Amniotic stem cell (primary cell): ENCODE results near the gene CRACR2A.

Experiments
- DNase-seq: peaks from one replicate; lab custom pipeline; 2025; lab: John Stamatoyannopoulos, UW

The CRACR2A gene

GRCh38 chr12:3684449-3685051 lies 68.4 kb downstream of the CRACR2A start:
- DNase-seq: no peak

- DNase-seq: no peak
Observed at GRCh38 chr12:3683670-3684069, 69.2 kb downstream of the CRACR2A start.

- no peak for DNase-seq
Observed at GRCh38 chr12:3681595-3682061, 71.3 kb downstream of the CRACR2A start.

DNA sequence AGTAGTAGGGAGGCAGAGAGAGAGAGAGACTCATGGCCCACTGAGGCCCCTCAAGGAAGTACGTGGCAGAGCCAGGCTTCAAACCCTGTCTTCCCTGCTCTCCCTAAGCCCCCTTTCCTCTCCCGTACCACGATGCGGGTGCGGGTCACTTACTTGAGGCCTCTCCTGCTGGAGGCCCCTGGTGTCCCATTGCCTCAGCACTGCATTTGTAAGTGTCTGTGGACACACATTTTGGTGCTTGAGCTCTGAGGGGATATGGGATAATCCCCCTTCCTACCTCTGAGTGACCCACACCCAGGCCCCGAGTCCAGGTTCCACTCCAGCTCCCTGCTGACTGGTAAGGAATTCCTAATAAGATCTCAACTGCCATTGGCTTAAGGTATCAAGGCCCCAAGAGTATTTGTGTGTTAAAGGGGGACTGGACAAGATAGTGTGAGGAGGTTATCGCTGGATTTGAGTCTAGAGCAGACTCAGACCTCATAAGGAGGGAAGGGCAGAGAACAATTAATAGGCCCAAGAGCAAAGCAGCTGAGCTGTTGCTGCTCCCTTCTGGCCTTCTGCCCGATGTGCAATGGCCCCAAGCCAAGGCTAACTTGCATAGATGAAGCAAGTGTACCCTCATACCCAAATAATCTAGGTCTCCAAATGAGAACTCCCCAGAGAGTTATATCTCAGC lies 71.9 kb downstream of the CRACR2A start:
- no peak for DNase-seq

DNA sequence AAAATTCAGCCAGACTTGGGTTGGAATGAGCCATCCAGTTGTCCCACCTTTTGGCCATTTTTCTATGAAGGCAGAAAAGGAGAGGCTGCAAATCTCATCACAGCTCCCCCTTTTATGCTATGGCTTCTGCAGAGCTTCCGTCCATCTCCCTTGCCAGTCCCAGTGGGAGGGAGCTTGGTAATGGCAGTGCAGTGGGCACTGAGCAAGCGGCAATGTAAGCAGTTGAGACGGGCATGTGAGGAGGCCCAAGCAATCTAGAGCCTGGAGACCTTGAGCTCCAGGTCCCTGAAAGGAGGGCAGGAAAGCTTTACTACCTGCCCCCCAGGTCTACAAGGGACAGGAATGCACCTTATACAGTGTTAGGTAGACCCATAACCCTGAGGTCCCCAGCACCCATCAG lies 73.1 kb downstream of the CRACR2A start:
- DNase-seq: no peak

DNA sequence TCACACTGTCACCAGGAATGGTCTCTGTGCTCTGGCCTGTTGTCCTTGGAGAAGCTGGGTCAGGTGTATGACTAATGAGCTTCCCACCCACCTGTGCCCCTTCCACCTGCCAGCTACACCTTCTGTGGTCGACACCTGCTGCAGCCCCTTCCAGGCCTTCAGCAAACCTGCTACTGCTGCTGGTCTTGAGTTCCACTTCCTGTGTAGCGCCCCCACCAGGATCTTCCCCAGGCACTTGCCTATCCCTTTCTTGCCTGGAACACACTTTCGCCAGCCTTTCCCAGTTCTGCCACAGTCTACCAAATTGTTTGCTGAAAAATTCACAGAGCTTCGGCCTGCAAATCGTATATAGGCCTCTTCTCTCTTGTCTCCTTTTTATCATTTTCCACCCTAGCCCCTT lies 75.3 kb downstream of the CRACR2A start:
- DNase-seq: no peak

- no peak for DNase-seq
Observed at GRCh38 chr12:3673981-3674708, 78.8 kb downstream of the CRACR2A start.

DNA sequence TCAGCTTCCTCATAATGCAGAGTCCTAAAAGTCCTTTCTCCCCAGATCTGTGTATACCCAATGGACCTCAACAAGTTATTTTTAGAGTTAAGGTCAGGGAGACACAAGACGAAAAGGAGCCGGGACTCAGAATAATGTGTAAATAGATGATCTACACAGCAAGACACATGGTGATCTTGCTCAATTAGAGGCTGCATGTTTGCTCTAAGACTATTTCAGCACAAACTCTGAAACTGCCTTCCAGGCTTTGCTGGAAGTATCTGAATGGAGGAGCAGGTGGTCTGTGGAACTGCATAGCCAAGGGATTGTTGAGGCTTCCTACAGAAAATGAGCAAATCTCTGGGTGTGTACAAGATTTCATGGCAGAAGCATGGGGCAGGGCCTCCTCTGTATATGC lies 80.8 kb downstream of the CRACR2A start:
- no peak for DNase-seq

DNA sequence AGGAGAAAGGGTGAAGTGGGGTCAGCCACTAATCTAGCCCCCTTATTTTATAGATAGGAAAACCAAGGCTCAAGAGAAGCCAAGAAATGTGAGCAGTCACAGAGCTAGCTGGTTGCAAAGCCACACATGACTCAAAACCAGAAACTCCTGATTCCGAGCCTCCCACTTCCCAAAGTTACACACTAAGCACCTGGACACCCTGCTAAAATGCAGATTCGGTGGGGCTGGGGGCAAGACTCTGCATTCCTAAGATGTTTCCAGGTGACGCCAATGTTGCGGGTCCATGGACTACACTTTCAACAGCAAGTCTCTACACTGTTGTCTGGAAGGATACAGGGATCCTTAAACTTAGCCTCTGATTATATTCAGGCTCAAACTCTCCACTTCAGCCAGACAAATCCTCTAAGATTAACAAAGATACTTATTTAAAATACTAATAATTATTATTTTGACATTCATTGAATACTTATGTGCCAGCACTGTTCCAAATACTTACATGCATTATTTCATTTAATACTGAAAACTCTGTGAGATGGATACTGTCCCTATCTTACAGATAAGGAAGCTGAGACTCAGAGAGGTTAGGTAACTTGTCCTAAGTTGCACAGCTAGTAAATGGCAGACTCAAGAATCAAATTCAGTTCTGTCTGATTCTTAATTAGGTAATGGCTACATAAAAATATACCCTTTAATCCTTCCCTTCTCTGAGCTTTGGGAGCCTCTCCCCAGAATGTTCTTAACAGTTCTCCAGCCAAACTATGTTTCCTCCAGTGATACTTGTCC lies 81.4 kb downstream of the CRACR2A start:
- DNase-seq: no peak

DNA sequence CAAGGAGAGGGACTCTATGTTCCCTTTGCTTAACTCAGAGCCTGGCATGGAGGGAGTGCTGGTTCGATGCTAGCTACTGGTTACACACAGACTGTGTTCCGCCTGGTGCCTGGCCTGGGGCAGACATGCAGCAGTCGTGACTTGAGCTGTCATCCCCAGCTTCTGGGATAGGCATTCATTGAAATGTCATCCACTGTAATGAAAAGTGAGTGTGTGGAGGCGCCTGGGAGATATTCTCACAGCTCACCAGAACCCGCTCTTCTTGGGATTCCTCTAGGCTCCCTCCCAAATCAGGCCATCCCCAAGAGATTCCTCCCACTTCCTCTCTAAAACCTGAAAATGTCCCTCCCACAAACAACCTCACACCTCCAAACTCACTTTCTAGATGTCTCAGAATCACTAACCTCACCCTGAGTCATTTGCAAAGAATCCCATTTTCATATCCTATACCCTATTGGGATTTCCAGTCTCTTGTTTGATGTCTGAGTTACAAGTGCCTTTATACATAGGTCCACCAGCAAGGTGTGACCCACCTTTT lies 82.8 kb downstream of the CRACR2A start:
- DNase-seq: no peak

GRCh38 chr12:3669594-3669993 lies 83.3 kb downstream of the CRACR2A start:
- DNase-seq: no peak

GRCh38 chr12:3668479-3669165 lies 84.3 kb downstream of the CRACR2A start:
- DNase-seq: no peak

DNA sequence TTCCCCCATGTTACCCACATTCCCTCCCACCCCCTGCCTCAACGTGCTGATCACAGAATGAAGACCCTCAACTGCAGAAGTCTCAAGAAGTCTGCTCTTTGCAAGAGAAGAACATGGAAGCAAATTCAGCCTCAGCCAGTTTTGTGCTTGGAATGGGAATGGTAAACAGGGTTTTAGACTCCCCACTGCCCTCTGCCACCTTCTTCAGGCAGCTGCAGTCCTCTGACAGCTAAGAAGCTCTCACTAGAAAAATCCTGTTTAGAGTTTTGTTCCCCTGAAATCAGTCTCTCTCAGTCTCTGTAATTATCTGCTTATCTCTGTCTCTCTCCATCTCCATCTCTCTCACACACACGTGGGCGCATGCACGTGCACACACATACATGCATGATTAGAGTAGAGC lies 85.4 kb downstream of the CRACR2A start:
- no peak for DNase-seq

DNA sequence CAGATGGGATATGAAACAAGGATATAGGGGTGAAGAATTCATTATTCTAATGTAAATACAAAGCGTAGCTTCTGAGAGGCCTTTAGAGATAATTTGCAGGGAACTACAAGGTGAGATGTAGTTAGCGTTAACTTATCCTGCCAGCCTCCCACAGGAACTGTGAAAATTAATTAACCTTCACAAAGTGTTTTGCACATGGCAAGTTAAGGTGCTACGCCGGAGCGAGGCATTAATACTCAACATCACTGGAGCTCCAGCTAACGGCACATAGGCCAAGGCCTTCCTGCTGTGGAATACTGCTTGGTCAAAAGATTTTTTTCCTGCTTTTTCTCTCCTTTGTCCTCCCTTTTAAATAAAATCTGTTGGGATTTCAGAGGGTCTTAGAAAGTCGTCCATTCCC lies 86.5 kb downstream of the CRACR2A start:
- DNase-seq: no peak

- DNase-seq: no peak
Observed at GRCh38 chr12:3662521-3662921, 90.4 kb downstream of the CRACR2A start.

DNA sequence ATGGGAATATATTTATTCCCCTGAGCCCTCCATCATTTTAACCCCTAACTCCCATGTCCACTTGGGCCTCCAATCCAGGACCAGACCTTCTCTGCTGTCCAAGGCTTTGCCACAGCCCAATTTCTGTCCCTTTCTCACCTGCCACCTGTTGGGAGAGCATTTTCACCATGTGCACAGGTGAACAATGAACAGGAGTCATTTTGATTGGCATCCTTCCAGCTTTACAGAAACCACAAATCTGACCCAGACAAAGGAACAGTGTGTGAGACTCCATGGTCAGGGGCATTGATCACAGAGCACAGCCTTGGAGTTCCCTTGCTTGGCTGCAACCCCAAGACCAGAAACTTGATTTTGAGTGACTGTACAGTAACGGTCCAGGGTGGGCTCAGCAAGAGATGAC lies 91.9 kb downstream of the CRACR2A start:
- DNase-seq: no peak

GRCh38 chr12:3658327-3659163 lies 94.4 kb downstream of the CRACR2A start:
- DNase-seq: no peak

- no peak for DNase-seq
Observed at GRCh38 chr12:3656946-3657622, 95.8 kb downstream of the CRACR2A start.

GRCh38 chr12:3655328-3655900 lies 97.5 kb downstream of the CRACR2A start:
- DNase-seq: no peak
